ENCODE results near the gene TBL2. TPM values are rescaled to one million over a fixed set of nuclear protein-coding genes. Genes with fewer than 3 reads are reported as not detected.

Gene TBL2
- total and polyA plus RNA-seq, 2 of the 4 experiments (the other 2 are of a cell fraction) = 72.6 to 94.1 TPM

DNA sequence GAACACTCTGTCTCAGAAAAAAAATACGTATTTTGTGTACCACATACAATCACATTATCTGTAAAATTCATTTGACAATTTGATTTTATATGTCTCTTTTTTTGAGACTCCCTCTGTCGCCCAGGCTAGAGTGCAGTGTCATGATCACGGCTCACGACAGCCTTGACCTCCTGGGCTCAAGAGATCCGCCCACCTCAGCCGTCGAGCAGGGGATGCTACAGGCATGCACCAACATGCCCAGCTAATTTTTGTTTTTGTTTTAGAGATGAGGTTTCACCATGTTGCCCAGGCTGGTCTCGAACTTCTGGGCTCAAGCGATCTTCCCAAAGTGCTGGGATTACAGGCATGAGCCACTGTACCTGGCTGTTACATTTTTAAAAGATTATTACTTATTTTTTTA is 44.6 kb downstream of the TBL2 start:
- POLR2A ChIA-PET (ENCODE audit: unreplicated experiment) = no interaction called here
- dilution Hi-C loops (cut with HindIII; ENCODE audit: low sequenced_read_pairs, unreplicated experiment) = no loop called here
- TF ChIP-seq MAFK (IDR thresholded peaks at IDR 0.05; ENCODE audit: low read depth, low read length) (no peak), FOS (IDR thresholded peaks at IDR 0.05; ENCODE audit: low read depth, low read length) (no peak), BHLHE40 (IDR thresholded peaks at IDR 0.05; ENCODE audit: low read depth, low read length) (no peak), USF2 (IDR thresholded peaks at IDR 0.05; ENCODE audit: low read depth, low read length) (no peak), RAD21 (IDR thresholded peaks at IDR 0.05; ENCODE audit: low read length) (no peak), CTCF (conservative IDR thresholded peaks at IDR 0.05; ENCODE audit: low read depth, low read length) (no peak), POLR2A (IDR thresholded peaks at IDR 0.05; ENCODE audit: low read depth, low read length) (no peak), RFX5 (IDR thresholded peaks at IDR 0.05; ENCODE audit: low read depth, low read length) (no peak), ELK1 (IDR thresholded peaks at IDR 0.05; ENCODE audit: borderline replicate concordance, low read depth, low read length) (no peak), NFE2L2 (IDR thresholded peaks at IDR 0.05; ENCODE audit: low read depth, low read length) (no peak), CEBPB (IDR thresholded peaks at IDR 0.05; ENCODE audit: low read depth, low read length) (no peak)

More for the DNA sequence above, 44.6 kb downstream of the TBL2 start:
- no peak overlapping the region for H3K18ac ChIP-seq (ENCODE audit: low read depth, low read length)
- no peak overlapping the region for H2BK20ac ChIP-seq (ENCODE audit: low read depth, low read length)
- H4K20me1 ChIP-seq (ENCODE audit: insufficient read depth, low read length) = no peaks in the 10 kb centered on the region
- no peak for ATAC-seq (ENCODE audit: low read depth)
- H3K4ac ChIP-seq (ENCODE audit: low read depth, low read length) = no peak overlapping the region
- no peak overlapping the region for H3K14ac ChIP-seq (replicated peaks; ENCODE audit: low read depth, low read length)
- no peak overlapping the region for H4K5ac ChIP-seq (ENCODE audit: low read depth, low read length)
- H3K23ac ChIP-seq (ENCODE audit: low read depth, low read length) = no peak overlapping the region
- no peak overlapping the region for H3K4me3 ChIP-seq (ENCODE audit: insufficient read depth, low read depth, low read length)
- H2BK15ac ChIP-seq (ENCODE audit: low read depth, low read length) = no peak overlapping the region
- peaks cover 6 to 18% of the 10 kb centered on the region in 2 experiments; a peak in 2 of 4 replicates for H3K79me1 ChIP-seq (ENCODE audit: low read depth in 1 of 2, low read length in 2 of 2)
- intact Hi-C loops (cut with micrococcal nuclease) (no loop called here), in situ Hi-C loops (cut with MboI; ENCODE audit: low sequenced_read_pairs) (no loop called here)
- no peaks in the 10 kb centered on the region for H3K4me1 ChIP-seq (ENCODE audit: control insufficient read depth, insufficient read depth, low read length)
- no peak overlapping the region for H2AK9ac ChIP-seq (replicated peaks; ENCODE audit: low read depth, low read length, poor library complexity)
- H2AK5ac ChIP-seq (ENCODE audit: low read depth, low read length) = no peak overlapping the region
- no peak overlapping the region for H2BK120ac ChIP-seq (ENCODE audit: low read depth, low read length)
- no peak overlapping the region for H4K91ac ChIP-seq (ENCODE audit: insufficient read depth, low read depth, low read length)
- no peak overlapping the region for H3K9ac ChIP-seq (ENCODE audit: low read depth, low read length)
- H3K36me3 ChIP-seq (ENCODE audit: control insufficient read depth, insufficient read depth, low read length) = peaks cover 31% of the 10 kb centered on the region
- H2BK5ac ChIP-seq (ENCODE audit: low read depth, low read length, poor library complexity, severe bottlenecking) = peak overlapping the region; percentile 38
- H4K8ac ChIP-seq (ENCODE audit: low read depth in 2 of 2, low read length in 2 of 2) = peak overlapping the region in 1 of 2 experiments; percentile 65; a peak in 1 of 4 replicates
- H2AFZ ChIP-seq (replicated peaks; ENCODE audit: low read length, poor library complexity) = no peak overlapping the region
- no peak overlapping the region for H3K56ac ChIP-seq (ENCODE audit: extremely low read depth, insufficient read depth, low read length)
- WGBS, 2 experiments (ENCODE audit: extremely low coverage in 2 of 2, insufficient read length in 1 of 2) = no CpG with 5 or more reads among the region's 9 CpGs
- no peak for DNase-seq
- no peak overlapping the region for H3K4me2 ChIP-seq (ENCODE audit: low read depth, low read length)
- H3K27me3 ChIP-seq (ENCODE audit: control insufficient read depth, insufficient read depth, low read length) = no peaks in the 10 kb centered on the region
- BruUV-seq (replicated peaks) = no TSS peak
- CTCF ChIA-PET = no interaction called here
- H3K27ac ChIP-seq (ENCODE audit: insufficient read depth, low read length) = peak overlapping the region; percentile 33; the same call in 1 of the 2 replicates
- no peaks in the 10 kb centered on the region for H3K9me3 ChIP-seq (ENCODE audit: control insufficient read depth, insufficient read depth, low read length)
- H3K9me1 ChIP-seq (ENCODE audit: insufficient read depth, low read length) = peaks cover 3% of the 10 kb centered on the region; the same call in 1 of the 2 replicates

Data from IMR-90 (cell line).